GM19324 (cell line): ENCODE data around the gene KCNH8.

Source experiments
- ATAC-seq: cut with Tn5 transposase; IDR thresholded peaks from one replicate; pipeline ENCODE4 v1.9.1; 2021; ENCODE audit warnings: mild to moderate bottlenecking, moderate library complexity; ENCODE audit not compliant: unreplicated experiment, low FRiP score

Gene KCNH8

GRCh38 chr3:19348941-19349564, 200.7 kb downstream of the KCNH8 start:
- ATAC-seq: no peak

- ATAC-seq: no peak
Observed at GRCh38 chr3:19357947-19358346, 209.6 kb downstream of the KCNH8 start.

- ATAC-seq: no peak
Observed at GRCh38 chr3:19363071-19363470, 214.8 kb downstream of the KCNH8 start.

GRCh38 chr3:19364148-19364547, 215.8 kb downstream of the KCNH8 start:
- no peak for ATAC-seq

- no peak for ATAC-seq
Observed at GRCh38 chr3:19365471-19365870, 217.2 kb downstream of the KCNH8 start.

GRCh38 chr3:19384868-19385267, 236.6 kb downstream of the KCNH8 start:
- ATAC-seq: no peak

- ATAC-seq: no peak
Observed at GRCh38 chr3:19392150-19392549, 243.8 kb downstream of the KCNH8 start.

- no peak for ATAC-seq
Observed at GRCh38 chr3:19394946-19395345, 246.6 kb downstream of the KCNH8 start.

- no peak for ATAC-seq
Observed at GRCh38 chr3:19396726-19397125, 248.4 kb downstream of the KCNH8 start.

GRCh38 chr3:19399356-19399755, 251.0 kb downstream of the KCNH8 start:
- no peak for ATAC-seq

GRCh38 chr3:19399836-19400235, 251.5 kb downstream of the KCNH8 start:
- no peak for ATAC-seq

GRCh38 chr3:19420159-19420558, 271.8 kb downstream of the KCNH8 start:
- no peak for ATAC-seq

GRCh38 chr3:19425825-19426224, 277.5 kb downstream of the KCNH8 start:
- ATAC-seq: no peak

GRCh38 chr3:19427422-19428149, 279.3 kb downstream of the KCNH8 start:
- ATAC-seq: no peak

- ATAC-seq: no peak
Observed at GRCh38 chr3:19428729-19429128, 280.4 kb downstream of the KCNH8 start.

- no peak for ATAC-seq
Observed at GRCh38 chr3:19432669-19433068, 284.4 kb downstream of the KCNH8 start.

- ATAC-seq: no peak
Observed at GRCh38 chr3:19436746-19437145, 288.4 kb downstream of the KCNH8 start.

GRCh38 chr3:19439944-19440343, 291.6 kb downstream of the KCNH8 start:
- ATAC-seq: no peak

GRCh38 chr3:19446138-19446537, 297.8 kb downstream of the KCNH8 start:
- no peak for ATAC-seq

- no peak for ATAC-seq
Observed at GRCh38 chr3:19446687-19447086, 298.4 kb downstream of the KCNH8 start.

GRCh38 chr3:19455546-19455945, 307.2 kb downstream of the KCNH8 start:
- ATAC-seq: no peak

GRCh38 chr3:19456738-19457137, 308.4 kb downstream of the KCNH8 start:
- ATAC-seq: no peak
